ENCODE data around the gene GART.

DNA sequence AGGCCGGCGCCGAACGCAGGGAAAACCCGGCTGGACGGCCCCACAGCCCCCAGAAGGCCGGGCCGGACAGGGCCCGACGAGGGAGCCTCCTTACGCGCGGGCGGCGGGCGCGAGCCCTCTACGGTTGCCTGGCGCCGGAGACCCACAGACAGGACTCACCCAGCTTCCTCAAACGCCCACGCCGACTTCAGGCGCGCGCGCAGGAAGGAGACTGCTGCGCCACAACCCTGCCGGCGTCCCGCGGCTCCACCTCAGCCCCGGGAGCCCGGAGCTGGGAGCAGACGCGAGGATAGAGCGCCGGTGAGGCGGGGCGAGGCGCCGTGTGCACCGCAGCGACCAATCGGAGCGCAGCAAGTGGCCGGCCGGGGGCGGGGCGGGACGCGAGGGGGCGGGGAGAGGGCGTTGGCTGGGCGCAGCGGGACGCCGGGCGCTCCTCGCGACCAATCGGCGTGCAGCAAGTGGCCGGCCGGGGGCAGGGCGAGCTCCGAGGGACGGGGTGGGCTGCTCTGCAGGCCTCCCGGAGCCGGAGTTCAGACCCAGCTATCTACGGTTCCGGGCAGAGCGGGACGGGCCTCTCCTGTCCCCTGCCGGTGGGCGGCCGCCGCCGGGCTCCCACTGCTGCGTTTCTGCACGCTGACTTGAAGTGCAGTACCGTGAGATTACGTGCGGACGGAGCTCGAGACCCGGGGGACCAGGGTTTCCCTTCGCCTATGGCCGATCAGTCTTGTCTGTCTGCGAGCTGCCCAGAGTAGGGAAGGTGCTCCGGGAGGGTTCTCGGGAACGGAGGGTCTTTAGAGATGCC lies 62.0 kb downstream of the GART start, which contains the start of gene TMEM50B:
- TF ChIP-seq POLR2A (IDR thresholded peaks at IDR 0.05) (peak in 2 of 4 donors; percentile 84 to 85), EP300 (IDR thresholded peaks at IDR 0.05) (no peak), CTCF (IDR thresholded peaks at IDR 0.05) (peak in 5 of 7 experiments; percentile 42 to 52 (median 47))
